BE2C (cell line): ENCODE results near the gene PGAP6.

Experiments
- DNase-seq: peaks from one replicate; pipeline ENCODE4 v3.0.0-alpha.2; 2020
- H3K27me3 ChIP-seq: fragments of 250-450 bp; sonication (Bioruptor Pico); 2 replicates; pipeline ENCODE4 v1.5.1; 2020; ENCODE audit warnings: mild to moderate bottlenecking
- H3K36me3 ChIP-seq: fragments of 250-450 bp; sonication (Bioruptor Pico); 2 replicates; pipeline ENCODE4 v1.5.1; 2020; ENCODE audit warnings: mild to moderate bottlenecking
- H3K4me1 ChIP-seq: fragments of 250-450 bp; sonication (Bioruptor Pico); 2 replicates; pipeline ENCODE4 v1.5.1; 2020
- H3K4me3 ChIP-seq: 2 replicates; pipeline ENCODE4 v1.5.1; 2011; ENCODE audit warnings: low read depth, low read length
- H3K9me3 ChIP-seq: fragments of 250-450 bp; sonication (Bioruptor Pico); 2 replicates; pipeline ENCODE4 v1.5.1; 2020
- CTCF ChIP-seq: IDR thresholded peaks from 2 replicates; pipeline ENCODE4 v1.5.1; 2012; ENCODE audit warnings: mild to moderate bottlenecking, low read depth, low read length

Gene PGAP6

GRCh38 chr16:375212-375611 is 6.6 kb downstream of the PGAP6 start:
- Histone ChIP-seq H3K4me3 (no peak overlapping the region), H3K27me3 (no peaks in the 10 kb centered on the region), H3K4me1 (peaks cover 15% of the 10 kb centered on the region), H3K9me3 (no peaks in the 10 kb centered on the region), H3K36me3 (peaks cover 5% of the 10 kb centered on the region)
- no peak for TF ChIP-seq CTCF
- no peak for DNase-seq

DNA sequence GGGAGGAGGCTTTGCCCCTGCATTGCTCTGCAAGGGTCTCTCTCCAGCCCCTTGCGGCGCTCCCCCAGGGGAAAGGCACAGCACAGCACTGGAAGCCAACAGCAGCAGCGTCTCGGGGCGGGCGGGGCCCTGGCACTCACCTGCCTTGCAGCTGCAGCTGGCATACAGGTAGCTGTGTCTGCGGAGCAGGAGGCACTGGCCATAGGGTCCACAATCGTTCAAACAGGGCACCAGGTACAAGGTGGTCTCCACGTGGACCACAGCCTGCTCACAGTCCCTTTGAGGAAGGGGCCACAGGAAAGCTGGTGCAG is 7.2 kb downstream of the PGAP6 start:
- H3K4me1 ChIP-seq, result peaks cover 15% of the 10 kb centered on the region
- H3K9me3 ChIP-seq, result no peaks in the 10 kb centered on the region
- H3K36me3 ChIP-seq, result peaks cover 5% of the 10 kb centered on the region
- DNase-seq, result no peak
- H3K4me3 ChIP-seq, result no peak overlapping the region
- no peaks in the 10 kb centered on the region for H3K27me3 ChIP-seq
- TF ChIP-seq CTCF, result no peak

DNA sequence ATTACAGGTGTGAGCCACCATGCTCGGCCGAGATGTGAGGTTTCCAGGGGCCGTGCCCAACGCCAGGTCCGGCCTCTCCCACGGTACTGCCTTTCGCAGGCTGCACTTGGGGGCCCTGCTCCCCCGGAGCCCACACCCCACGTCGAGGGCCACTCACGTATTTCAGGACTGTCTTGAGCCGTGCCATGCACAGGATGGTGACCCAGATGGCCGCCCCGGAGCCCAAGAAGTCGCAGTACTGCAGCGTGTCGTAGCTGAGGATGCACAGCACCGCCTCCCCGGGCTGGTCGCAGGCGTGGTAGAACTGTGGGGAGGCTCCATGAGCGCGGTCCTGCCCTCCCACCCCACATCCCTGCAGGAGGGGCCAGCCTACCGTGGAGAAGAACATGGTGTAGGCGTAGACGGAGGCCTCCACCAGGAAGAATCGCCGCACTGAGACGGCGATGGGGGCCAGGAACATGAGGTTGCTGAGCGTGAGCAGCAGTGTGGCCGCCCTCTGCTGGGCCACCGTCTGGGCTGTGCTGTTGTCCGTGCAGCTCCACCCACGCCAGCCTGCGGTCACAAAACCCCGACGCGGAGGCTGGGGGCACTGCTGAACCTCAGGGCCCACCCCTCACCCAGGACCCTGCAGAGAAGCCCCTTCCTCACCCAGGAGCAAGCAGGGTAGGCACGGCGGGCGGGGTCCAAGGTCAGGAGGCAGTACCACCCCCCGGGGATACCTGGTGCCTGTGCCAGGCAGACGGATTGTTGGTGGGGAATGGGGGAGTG is 7.7 kb downstream of the PGAP6 start:
- Histone ChIP-seq H3K4me3 (no peak overlapping the region), H3K4me1 (peaks cover 15% of the 10 kb centered on the region), H3K36me3 (peaks cover 8% of the 10 kb centered on the region), H3K9me3 (no peaks in the 10 kb centered on the region), H3K27me3 (no peaks in the 10 kb centered on the region)
- DNase-seq, result no peak
- TF ChIP-seq CTCF, result no peak

- no peaks in the 10 kb centered on the region for H3K27me3 ChIP-seq
- TF ChIP-seq CTCF, result no peak
- H3K9me3 ChIP-seq, result no peaks in the 10 kb centered on the region
- DNase-seq, result no peak
- H3K4me3 ChIP-seq, result no peak overlapping the region
- H3K36me3 ChIP-seq, result peaks cover 17% of the 10 kb centered on the region
- H3K4me1 ChIP-seq, result peaks cover 15% of the 10 kb centered on the region
These were observed 8.7 kb downstream of the PGAP6 start for GRCh38 chr16:373020-373598.

DNA sequence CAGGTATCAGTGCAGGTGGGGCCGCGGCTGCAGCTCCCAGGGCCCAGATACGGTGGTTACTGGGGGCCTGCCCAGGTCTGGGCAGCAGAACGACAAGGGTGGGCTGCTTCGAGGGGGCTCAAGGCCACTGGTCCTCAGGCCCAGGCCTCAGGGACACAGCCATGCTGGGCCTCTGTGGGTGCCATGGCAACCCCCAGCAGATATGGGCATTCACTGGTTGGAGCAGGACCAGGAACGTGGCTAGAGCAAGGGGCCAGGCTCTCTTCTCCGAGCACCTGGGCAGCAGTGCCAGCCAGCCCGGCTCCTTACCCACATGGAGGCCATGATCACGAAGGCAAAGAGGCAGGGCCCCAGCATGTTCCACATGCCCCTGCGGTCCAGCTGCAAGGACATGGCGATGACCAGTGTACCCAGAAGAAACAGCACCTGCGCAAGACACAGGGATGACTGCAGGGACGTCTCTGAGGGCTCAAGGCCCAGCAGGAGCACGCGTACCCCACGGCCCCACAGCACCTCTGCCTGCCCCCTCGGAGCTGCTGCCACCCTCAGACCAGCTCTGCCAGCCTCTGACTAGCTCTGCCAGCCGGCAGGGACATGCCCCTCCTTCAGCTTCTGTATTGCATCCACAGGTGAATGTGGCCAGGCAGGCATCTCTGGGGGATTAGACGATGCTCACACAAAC is 9.3 kb downstream of the PGAP6 start:
- Histone ChIP-seq H3K27me3 (no peaks in the 10 kb centered on the region), H3K9me3 (no peaks in the 10 kb centered on the region), H3K4me1 (peaks cover 15% of the 10 kb centered on the region), H3K36me3 (peaks cover 21% of the 10 kb centered on the region), H3K4me3 (no peak overlapping the region)
- TF ChIP-seq CTCF, result no peak
- peak; percentile 18 for DNase-seq
